ENCODE data around the gene ANKRD53.
A peak's percentile ranks its signal among the peaks of the same experiment; 100 is the strongest.

DNA sequence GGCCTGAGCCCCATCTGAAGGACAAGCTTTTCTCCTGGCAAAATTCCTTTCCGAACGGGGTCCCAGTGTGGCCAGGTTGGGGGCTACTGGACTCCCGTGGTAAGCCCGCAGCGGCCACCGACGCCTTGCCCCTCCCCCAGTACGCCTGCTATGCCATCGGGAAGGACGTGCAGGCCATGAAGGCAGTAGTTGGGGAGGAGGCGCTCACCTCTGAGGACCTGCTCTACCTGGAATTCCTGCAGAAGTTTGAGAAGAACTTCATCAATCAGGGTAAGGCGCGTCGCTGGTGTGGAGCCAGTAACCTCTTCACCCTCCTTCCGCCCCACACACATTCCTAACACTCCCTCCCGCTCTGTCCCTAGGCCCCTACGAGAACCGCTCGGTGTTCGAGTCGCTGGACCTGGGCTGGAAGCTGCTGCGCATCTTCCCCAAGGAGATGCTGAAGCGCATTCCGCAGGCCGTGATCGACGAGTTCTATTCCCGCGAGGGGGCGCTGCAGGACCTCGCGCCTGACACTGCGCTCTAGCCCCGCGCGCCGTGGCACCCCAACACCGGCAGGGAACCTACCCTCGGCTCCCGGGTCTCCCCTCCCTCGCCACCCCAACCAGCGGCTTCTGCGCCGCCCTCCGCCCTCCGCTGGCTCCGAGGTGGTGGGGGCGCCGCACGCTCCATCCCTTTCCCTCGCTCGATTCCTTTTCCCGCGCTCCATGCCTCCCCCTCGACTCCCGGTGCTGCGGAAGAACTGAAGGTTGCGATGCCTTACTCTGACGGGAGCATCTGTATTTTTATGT, 13.6 kb upstream of the ANKRD53 start:
- TF ChIP-seq SMC3 (conservative IDR thresholded peaks at IDR 0.05; ENCODE audit: poor library complexity) (peak; percentile 56), EZH2 (IDR thresholded peaks at IDR 0.05; ENCODE audit: borderline replicate concordance, insufficient read depth, low read length, poor library complexity, severe bottlenecking) (no peak), RAD21 (conservative IDR thresholded peaks at IDR 0.05) (peak; percentile 56), EP300 (conservative IDR thresholded peaks at IDR 0.05; ENCODE audit: poor library complexity, severe bottlenecking) (no peak)
- TF ChIP-seq, protein P1, sequence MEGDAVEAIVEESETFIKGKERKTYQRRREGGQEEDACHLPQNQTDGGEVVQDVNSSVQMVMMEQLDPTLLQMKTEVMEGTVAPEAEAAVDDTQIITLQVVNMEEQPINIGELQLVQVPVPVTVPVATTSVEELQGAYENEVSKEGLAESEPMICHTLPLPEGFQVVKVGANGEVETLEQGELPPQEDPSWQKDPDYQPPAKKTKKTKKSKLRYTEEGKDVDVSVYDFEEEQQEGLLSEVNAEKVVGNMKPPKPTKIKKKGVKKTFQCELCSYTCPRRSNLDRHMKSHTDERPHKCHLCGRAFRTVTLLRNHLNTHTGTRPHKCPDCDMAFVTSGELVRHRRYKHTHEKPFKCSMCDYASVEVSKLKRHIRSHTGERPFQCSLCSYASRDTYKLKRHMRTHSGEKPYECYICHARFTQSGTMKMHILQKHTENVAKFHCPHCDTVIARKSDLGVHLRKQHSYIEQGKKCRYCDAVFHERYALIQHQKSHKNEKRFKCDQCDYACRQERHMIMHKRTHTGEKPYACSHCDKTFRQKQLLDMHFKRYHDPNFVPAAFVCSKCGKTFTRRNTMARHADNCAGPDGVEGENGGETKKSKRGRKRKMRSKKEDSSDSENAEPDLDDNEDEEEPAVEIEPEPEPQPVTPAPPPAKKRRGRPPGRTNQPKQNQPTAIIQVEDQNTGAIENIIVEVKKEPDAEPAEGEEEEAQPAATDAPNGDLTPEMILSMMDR (IDR thresholded peaks at IDR 0.05; ENCODE audit: poor library complexity, severe bottlenecking): peak; percentile 76
- TF ChIP-seq, protein P2, sequence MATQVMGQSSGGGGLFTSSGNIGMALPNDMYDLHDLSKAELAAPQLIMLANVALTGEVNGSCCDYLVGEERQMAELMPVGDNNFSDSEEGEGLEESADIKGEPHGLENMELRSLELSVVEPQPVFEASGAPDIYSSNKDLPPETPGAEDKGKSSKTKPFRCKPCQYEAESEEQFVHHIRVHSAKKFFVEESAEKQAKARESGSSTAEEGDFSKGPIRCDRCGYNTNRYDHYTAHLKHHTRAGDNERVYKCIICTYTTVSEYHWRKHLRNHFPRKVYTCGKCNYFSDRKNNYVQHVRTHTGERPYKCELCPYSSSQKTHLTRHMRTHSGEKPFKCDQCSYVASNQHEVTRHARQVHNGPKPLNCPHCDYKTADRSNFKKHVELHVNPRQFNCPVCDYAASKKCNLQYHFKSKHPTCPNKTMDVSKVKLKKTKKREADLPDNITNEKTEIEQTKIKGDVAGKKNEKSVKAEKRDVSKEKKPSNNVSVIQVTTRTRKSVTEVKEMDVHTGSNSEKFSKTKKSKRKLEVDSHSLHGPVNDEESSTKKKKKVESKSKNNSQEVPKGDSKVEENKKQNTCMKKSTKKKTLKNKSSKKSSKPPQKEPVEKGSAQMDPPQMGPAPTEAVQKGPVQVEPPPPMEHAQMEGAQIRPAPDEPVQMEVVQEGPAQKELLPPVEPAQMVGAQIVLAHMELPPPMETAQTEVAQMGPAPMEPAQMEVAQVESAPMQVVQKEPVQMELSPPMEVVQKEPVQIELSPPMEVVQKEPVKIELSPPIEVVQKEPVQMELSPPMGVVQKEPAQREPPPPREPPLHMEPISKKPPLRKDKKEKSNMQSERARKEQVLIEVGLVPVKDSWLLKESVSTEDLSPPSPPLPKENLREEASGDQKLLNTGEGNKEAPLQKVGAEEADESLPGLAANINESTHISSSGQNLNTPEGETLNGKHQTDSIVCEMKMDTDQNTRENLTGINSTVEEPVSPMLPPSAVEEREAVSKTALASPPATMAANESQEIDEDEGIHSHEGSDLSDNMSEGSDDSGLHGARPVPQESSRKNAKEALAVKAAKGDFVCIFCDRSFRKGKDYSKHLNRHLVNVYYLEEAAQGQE (IDR thresholded peaks at IDR 0.05; ENCODE audit: borderline replicate concordance): no peak

Measured in neural cell (in vitro differentiated cells).